GM23338 (cell line): Measurements from ENCODE around the gene ZNF609. TPM values are rescaled to one million over a fixed set of nuclear protein-coding genes. Genes with fewer than 3 reads are reported as not detected.

Experiments used
- ATAC-seq: fragments of 200-7000 bp; cut with Tn5 transposase; 3 replicates; pipeline ENCODE4 v1.9.1; 2020
- DNase-seq: peaks from one replicate; pipeline ENCODE4 v3.0.0-alpha.2; 2015; ENCODE audit warnings: low spot score
- H2AFZ ChIP-seq: fragments of 200-600 bp; sonication (generic); 2 replicates; pipeline ENCODE4 v1.8.0; 2016; ENCODE audit warnings: antibody characterized with exemption, mild to moderate bottlenecking, moderate library complexity
- H3F3A ChIP-seq: fragments of 200-600 bp; sonication (generic); replicated peaks from 2 replicates; pipeline ENCODE4 v1.8.0; 2017; ENCODE audit warnings: antibody characterized with exemption, mixed run types, low read depth
- H3K27ac ChIP-seq: fragments of 200-600 bp; sonication (generic); 2 replicates; pipeline ENCODE4 v1.6.1; 2016; ENCODE audit warnings: low read depth
- H3K27me3 ChIP-seq: fragments of 200-600 bp; sonication (generic); 2 replicates; pipeline ENCODE4 v1.8.0; 2016; ENCODE audit warnings: mild to moderate bottlenecking, mixed run types, moderate library complexity; ENCODE audit not compliant: insufficient read depth
- H3K36me3 ChIP-seq: fragments of 200-600 bp; sonication (generic); 2 replicates; pipeline ENCODE4 v1.8.0; 2016; ENCODE audit warnings: mild to moderate bottlenecking; ENCODE audit not compliant: insufficient read depth
- H3K4me1 ChIP-seq: fragments of 200-600 bp; sonication (generic); 2 replicates; pipeline ENCODE4 v1.8.0; 2016; ENCODE audit warnings: mild to moderate bottlenecking, moderate library complexity; ENCODE audit not compliant: insufficient read depth
- H3K4me2 ChIP-seq: fragments of 200-600 bp; sonication (generic); 2 replicates; pipeline ENCODE4 v1.7.1; 2017; ENCODE audit warnings: mixed run types
- H3K4me3 ChIP-seq: fragments of 200-600 bp; sonication (generic); 2 replicates; pipeline ENCODE4 v1.6.1; 2016; ENCODE audit warnings: mixed run types
- H3K79me2 ChIP-seq: fragments of 200-600 bp; sonication (generic); replicated peaks from 2 replicates; pipeline ENCODE4 v1.8.0; 2017; ENCODE audit warnings: mild to moderate bottlenecking; ENCODE audit not compliant: insufficient read depth
- H3K9me2 ChIP-seq: fragments of 200-600 bp; sonication (generic); 2 replicates; pipeline ENCODE4 v1.8.0; 2017; ENCODE audit not compliant: insufficient read depth
- H4K20me1 ChIP-seq: fragments of 200-600 bp; sonication (generic); replicated peaks from 2 replicates; pipeline ENCODE4 v1.8.0; 2017; ENCODE audit warnings: mild to moderate bottlenecking; ENCODE audit not compliant: insufficient read depth
- H3K27ac Mint-ChIP-seq: 2 replicates; pipeline ENCODE4 v1.8.0; 2020; ENCODE audit warnings: inconsistent platforms, mild to moderate bottlenecking, moderate library complexity, mixed read lengths
- H3K27me3 Mint-ChIP-seq: 3 replicates; pipeline ENCODE4 v1.8.0; 2022; ENCODE audit warnings: low read depth, mild to moderate bottlenecking, moderate library complexity, mixed read lengths, inconsistent platforms; ENCODE audit not compliant: insufficient read depth, poor library complexity
- H3K36me3 Mint-ChIP-seq: 3 replicates; pipeline ENCODE4 v1.8.0; 2021; ENCODE audit warnings: low read depth, mild to moderate bottlenecking, inconsistent platforms, moderate library complexity, mixed read lengths
- H3K4me1 Mint-ChIP-seq: 3 replicates; pipeline ENCODE4 v1.8.0; 2020; ENCODE audit warnings: mild to moderate bottlenecking, inconsistent platforms, mixed read lengths
- H3K4me3 Mint-ChIP-seq: 3 replicates; pipeline ENCODE4 v1.8.0; 2021; ENCODE audit warnings: moderate library complexity, mild to moderate bottlenecking, inconsistent platforms, mixed read lengths
- H3K9me3 Mint-ChIP-seq: 3 replicates; pipeline ENCODE4 v1.8.0; 2020; ENCODE audit warnings: moderate library complexity, mild to moderate bottlenecking, inconsistent platforms, mixed read lengths
- CREB1 ChIP-seq: fragments of 250-450 bp; sonication (Bioruptor Pico); IDR thresholded peaks from 2 replicates; pipeline ENCODE4 v1.5.0; 2020; ENCODE audit warnings: low read depth, mild to moderate bottlenecking, moderate library complexity
- CTCF ChIP-seq, 2 experiments: fragments of 200-600 bp in 1 of 2; sonication (generic) in 1 of 2; conservative IDR thresholded peaks; 2 replicates each; pipeline versions ENCODE4 v1.5.1 to v1.6.1; 2016 to 2017; ENCODE audit warnings: antibody characterized with exemption in 2 of 2, low read depth in 2 of 2, mild to moderate bottlenecking in 2 of 2, moderate library complexity in 1 of 2
- ETS1 ChIP-seq: IDR thresholded peaks from 2 replicates; pipeline ENCODE4 v1.6.1; 2016; ENCODE audit warnings: antibody characterized with exemption
- EZH2phosphoT487 ChIP-seq: fragments of 200-600 bp; sonication (generic); IDR thresholded peaks from one replicate; pipeline ENCODE4 v1.8.1; 2018; ENCODE audit warnings: antibody characterized with exemption; ENCODE audit not compliant: unreplicated experiment
- JUNB ChIP-seq: IDR thresholded peaks from one replicate; pipeline ENCODE4 v1.6.1; 2016; ENCODE audit warnings: antibody characterized with exemption; ENCODE audit not compliant: unreplicated experiment
- POLR2AphosphoS5 ChIP-seq: IDR thresholded peaks from 2 replicates; pipeline ENCODE4 v1.6.1; 2016; ENCODE audit warnings: antibody characterized with exemption, low read depth
- STAT1 ChIP-seq: IDR thresholded peaks from one replicate; pipeline ENCODE4 v1.6.1; 2016; ENCODE audit warnings: antibody characterized with exemption; ENCODE audit not compliant: unreplicated experiment
- ZNF331 ChIP-seq: fragments of 250-450 bp; sonication (Bioruptor Pico); IDR thresholded peaks from 2 replicates; pipeline ENCODE4 v1.5.0; 2020; ENCODE audit warnings: low read depth, mild to moderate bottlenecking, moderate library complexity
- ZNF462 ChIP-seq: fragments of 250-450 bp; sonication (Bioruptor Pico); IDR thresholded peaks from 2 replicates; pipeline ENCODE4 v1.5.0; 2020; ENCODE audit warnings: mild to moderate bottlenecking, moderate library complexity
- polyA plus RNA-seq: library from polyadenylated mRNA; unstranded; fragments of >200 nt; fragmentation: Nextera tagmentation; extraction: Ambion mirVana; gene quantifications from 2 replicates; pipeline ENCODE4 v1.2.1, GENCODE V29; 2016
- total RNA-seq: library from RNA; depleted of rRNA; stranded (reverse); fragments of >200 nt; shearing (Covaris generic); gene quantifications from 2 replicates; pipeline ENCODE4 v1.2.3, GENCODE V29; 2014

ZNF609 gene
- total and polyA plus RNA-seq, 2 experiments from 2014 or later: 26.4 to 40.2 TPM

- Mint-ChIP-seq H3K4me3 (peak overlapping the region; percentile 3; the same call in 1 of the 3 replicates), H3K36me3 (peaks cover 89% of the 10 kb centered on the region), H3K4me1 (peaks cover 80% of the 10 kb centered on the region), H3K9me3 (no peaks in the 10 kb centered on the region), H3K27me3 (peaks cover 24% of the 10 kb centered on the region), H3K27ac (peak overlapping the region; percentile 58; the same call in 1 of the 2 replicates)
- peaks cover 52% of the 10 kb centered on the region for H3K36me3 ChIP-seq
- H2AFZ ChIP-seq: no peak overlapping the region
- peaks cover 60% of the 10 kb centered on the region for H3F3A ChIP-seq
- H3K79me2 ChIP-seq: peaks cover 98% of the 10 kb centered on the region
- no peak overlapping the region for H3K4me3 ChIP-seq
- DNase-seq (no peak), ATAC-seq (no peak)
- TF ChIP-seq JUNB: no peak
- no peak for TF ChIP-seq EZH2phosphoT487
- no peak for TF ChIP-seq CREB1 (CRISPR knock-in tag)
- no peak for TF ChIP-seq POLR2AphosphoS5
- TF ChIP-seq STAT1: no peak
- no peak for TF ChIP-seq ETS1
- TF ChIP-seq CTCF (conservative IDR thresholded peaks at IDR 0.05; ENCODE audit: low read depth in 2 of 2): no peak
- H4K20me1 ChIP-seq: peaks cover 82% of the 10 kb centered on the region
- H3K4me1 ChIP-seq: peaks cover 45% of the 10 kb centered on the region
- no peak overlapping the region; the same call in 1 of the 2 replicates for H3K4me2 ChIP-seq
- H3K27ac ChIP-seq: peak overlapping the region; percentile 33
- no peaks in the 10 kb centered on the region for H3K27me3 ChIP-seq
- H3K9me2 ChIP-seq: no peaks in the 10 kb centered on the region
Observed at GRCh38 chr15:64695561-64695992, 235.2 kb downstream of the ZNF609 start.

- H3K4me3 ChIP-seq: 0 out of 2 replicates have a peak overlapping the region, but pooled peaks have one; percentile 74
- no peak overlapping the region for H2AFZ ChIP-seq
- no peak for ATAC-seq
- H3K4me1 ChIP-seq: peaks cover 47% of the 10 kb centered on the region
- TF ChIP-seq ETS1: no peak
- TF ChIP-seq ZNF331 (CRISPR knock-in tag): no peak
- no peak for TF ChIP-seq ZNF462
- peaks cover 86% of the 10 kb centered on the region for H3K36me3 Mint-ChIP-seq
- H3K9me2 ChIP-seq: no peaks in the 10 kb centered on the region
- H3F3A ChIP-seq: peaks cover 55% of the 10 kb centered on the region
- peaks cover 45% of the 10 kb centered on the region for H3K36me3 ChIP-seq
- peak overlapping the region; percentile 94; the same call in 1 of the 2 replicates for H3K4me2 ChIP-seq
- H3K27ac Mint-ChIP-seq: peak overlapping the region; percentile 46
- no peaks in the 10 kb centered on the region for H3K27me3 ChIP-seq
- no peaks in the 10 kb centered on the region for H3K9me3 Mint-ChIP-seq
- H3K4me3 Mint-ChIP-seq: peak overlapping the region; percentile 44; the same call in 2 of the 3 replicates
- H3K4me1 Mint-ChIP-seq: peaks cover 77% of the 10 kb centered on the region
- H3K27ac ChIP-seq: peak overlapping the region; percentile 33
- peaks cover 95% of the 10 kb centered on the region for H3K79me2 ChIP-seq
- DNase-seq: no peak
- H4K20me1 ChIP-seq: peaks cover 76% of the 10 kb centered on the region
- H3K27me3 Mint-ChIP-seq: peaks cover 19% of the 10 kb centered on the region
Observed at GRCh38 chr15:64696481-64696880, 236.1 kb downstream of the ZNF609 start.
